GM19372 (cell line): ENCODE data around the gene PYROXD2.
A peak's percentile ranks its signal among the peaks of the same experiment; 100 is the strongest.

Experiments
- ATAC-seq: cut with Tn5 transposase; IDR thresholded peaks from one replicate; pipeline ENCODE4 v1.9.1; 2021; ENCODE audit warnings: mild to moderate bottlenecking, low read depth, moderate library complexity; ENCODE audit not compliant: unreplicated experiment

Gene PYROXD2

DNA sequence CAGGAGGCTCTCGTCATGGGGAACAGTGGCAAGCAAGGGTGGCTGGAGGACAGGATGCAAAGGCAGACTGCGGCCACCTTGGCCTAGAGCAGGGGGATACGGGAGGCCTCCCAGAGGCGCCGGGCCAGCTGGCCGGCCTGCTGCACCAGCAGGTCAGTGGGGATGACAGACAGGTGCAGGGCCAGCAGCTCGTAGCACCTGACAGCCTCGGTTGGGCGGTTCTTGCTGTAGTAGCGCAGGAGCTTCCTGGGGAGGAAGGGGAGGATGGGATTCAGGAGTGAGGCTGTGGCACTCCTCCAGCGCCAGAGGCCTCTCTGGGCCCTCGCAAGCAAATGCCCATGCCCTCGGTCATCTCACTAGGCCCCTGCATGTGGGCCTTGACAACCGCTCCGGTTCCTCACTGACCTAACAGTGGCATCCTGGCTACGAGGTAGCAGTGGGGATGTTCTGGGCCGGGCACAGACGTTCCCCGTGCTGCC is 2.5 kb upstream of the PYROXD2 start:
- ATAC-seq = no peak

DNA sequence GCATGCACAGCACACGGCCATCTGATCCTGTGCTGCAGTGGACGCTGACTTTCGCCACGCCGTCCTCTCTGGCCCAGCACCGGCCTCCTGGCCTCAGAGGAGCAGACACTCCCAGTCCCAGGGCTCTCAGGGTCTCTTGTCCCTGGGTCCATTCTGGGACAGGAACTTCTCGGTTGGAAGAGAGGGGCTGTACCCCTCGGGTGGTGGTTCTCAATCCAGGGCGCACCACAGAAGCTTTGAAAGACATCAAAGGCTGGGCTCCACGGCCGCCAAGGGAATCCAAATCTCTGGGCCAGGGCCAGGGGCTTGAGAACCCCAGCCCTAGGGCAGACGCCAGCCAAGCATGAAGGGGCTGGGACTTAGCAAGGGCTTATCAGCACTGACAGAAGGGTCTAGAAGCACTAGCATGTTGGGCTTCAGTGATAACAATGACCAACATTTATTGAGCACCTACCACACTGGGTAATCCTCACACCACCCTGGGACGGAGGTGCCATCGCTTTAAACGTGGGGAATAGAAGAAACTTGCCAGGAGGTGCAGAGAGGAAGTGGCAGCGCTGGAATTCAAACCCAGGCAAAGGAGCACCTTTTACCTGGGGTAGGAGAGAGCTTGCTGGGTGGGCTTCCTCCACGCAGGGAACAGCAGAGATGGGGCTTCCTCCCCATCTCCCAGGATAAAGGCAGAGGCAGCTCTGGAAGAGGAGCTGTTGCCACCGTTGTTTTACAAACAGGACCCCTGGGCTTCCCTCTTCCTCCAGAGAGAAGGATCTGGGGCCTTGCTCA is 1.8 kb upstream of the PYROXD2 start:
- no peak for ATAC-seq

DNA sequence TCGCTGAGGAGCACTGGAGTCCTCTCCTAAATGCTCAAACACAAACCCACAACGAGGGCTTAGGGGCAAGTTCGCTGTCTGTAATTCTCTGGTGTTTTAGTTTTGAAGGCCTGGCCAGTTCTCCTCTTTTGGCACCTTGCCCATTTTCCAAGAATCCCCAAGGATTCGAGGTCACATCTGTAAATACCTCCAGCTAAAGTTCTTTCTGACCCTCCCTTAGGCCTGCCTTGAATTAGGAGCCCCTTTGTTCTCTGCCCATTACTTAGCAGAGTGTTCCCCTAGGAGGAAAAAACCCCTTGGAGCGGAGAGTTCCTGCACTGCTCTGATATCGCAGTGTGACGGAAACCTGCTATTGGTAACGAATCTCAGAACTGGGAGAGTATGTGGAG is 743 bp upstream of the PYROXD2 start:
- ATAC-seq = no peak

DNA sequence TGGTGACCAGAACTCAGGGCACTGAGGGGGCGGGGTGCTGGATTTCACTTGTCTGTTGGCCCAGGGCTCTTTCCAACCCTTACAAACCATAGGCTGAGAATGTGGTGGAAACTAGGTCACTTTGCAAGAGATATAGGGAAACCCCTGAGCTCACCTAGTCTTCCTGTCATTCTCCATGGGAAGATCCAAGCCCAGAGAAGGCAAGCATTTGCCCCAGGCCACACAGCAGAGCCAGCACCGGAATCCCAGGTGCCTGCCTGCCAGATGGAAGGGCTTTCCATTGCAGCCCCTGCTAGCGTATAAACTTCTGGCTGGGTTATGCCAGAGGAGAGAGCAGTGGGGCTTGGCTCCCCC is 427 bp downstream of the PYROXD2 start:
- ATAC-seq = no peak

DNA sequence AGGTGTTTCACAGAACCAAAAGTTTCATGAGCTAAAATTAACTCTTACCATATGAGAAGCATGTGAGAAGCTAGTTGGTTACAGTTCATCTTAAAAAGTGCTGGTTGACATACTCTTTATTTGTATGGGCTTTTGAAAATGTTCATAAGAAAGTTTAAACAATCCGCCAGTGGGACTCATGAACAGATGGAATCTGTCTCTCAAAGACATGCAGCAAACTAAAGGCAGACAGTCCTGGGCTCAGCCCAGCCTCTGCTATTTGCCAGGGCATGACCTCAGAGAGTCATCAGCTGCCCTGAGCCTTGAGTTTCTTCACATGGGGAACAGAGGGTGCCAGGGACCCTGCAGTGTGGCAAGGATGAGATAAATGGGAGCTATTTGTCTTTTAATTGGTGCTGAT is 3.2 kb downstream of the PYROXD2 start:
- no peak for ATAC-seq

DNA sequence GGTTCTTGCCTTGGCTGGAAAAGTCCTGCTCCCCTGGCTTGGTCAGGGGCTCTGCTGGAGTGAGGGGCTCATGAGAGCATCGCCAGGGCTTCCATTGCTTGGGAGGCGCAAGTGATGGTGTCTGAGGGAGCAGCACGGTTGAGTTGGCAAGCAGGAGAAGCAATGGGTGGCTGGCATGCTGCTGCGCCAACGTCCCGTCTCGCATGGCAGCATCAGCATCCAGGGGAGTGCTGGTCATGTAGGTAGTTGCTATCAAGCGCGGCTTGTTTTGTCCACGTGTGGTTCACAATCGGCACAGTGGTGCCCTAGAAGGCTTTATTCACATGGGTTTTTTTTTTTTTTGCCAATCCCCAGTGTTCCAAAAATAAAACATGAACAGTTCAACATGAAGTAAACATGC is 3.8 kb downstream of the PYROXD2 start:
- ATAC-seq = no peak

DNA sequence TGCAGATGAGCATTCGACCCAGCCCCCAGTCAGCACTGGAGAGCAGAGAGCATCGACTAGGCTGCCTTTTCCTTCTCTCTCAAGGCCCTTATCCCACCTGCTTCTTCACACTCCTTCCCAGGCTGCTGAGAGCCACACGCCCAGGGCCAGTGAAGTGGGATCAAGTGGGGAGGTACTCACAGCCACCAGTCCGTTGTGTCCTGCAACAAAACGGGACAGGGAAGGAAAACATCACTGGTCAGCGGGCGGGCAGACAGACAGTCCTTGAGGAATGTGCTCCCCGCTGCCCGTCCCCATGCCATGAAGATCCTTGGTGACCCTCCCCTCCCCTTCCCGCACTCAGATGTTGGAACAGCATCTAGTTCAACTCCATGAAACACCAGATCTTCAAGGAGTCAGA is 4.2 kb downstream of the PYROXD2 start:
- ATAC-seq = no peak

DNA sequence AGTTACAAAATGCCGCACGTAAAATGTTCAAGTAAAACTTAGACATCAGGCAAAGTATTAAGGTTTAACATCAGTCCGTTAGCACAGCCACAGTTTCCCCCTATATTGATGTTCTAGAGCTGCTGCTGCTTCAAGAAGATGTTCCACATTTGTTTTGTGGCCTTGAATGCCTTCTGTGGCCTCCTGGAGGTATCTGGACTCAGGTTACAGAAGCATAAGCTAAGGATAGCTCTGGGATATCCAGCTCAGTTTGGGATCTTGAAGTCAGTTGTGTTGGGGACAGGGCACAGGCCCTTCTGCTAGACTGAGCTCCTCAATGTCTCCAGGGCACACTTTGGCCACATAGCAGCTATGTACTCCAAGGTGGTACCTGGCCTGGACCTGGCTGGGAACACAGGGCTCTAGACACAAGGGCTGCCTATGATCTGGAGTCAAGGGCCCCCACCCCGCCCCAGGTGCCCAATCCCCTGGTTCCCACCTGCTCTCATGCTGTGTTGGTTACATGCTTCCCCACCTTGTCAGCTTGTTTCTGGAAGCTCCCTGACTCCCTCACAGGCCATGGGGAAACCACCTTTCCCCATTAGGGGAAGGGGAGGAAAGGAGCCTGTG is 4.7 kb downstream of the PYROXD2 start:
- ATAC-seq = no peak

DNA sequence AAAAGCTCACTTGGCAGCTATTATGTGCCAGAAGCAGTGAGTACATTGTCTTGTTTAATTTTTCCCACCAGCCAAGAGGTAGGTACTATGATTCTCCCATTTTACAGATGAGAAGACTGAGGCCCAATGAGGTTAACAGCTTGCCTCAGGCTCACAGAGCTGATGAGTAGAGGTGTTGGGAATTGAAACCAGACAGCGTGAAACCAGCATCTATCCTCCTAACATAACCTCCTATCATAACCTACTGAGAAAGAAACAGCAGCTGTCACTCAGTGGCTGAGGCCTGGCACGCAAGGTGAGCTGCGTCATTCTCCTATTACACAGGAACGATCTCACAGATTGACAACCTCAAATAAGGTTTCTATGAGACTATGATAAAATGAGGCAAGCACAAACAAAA is 6.2 kb downstream of the PYROXD2 start:
- no peak for ATAC-seq

DNA sequence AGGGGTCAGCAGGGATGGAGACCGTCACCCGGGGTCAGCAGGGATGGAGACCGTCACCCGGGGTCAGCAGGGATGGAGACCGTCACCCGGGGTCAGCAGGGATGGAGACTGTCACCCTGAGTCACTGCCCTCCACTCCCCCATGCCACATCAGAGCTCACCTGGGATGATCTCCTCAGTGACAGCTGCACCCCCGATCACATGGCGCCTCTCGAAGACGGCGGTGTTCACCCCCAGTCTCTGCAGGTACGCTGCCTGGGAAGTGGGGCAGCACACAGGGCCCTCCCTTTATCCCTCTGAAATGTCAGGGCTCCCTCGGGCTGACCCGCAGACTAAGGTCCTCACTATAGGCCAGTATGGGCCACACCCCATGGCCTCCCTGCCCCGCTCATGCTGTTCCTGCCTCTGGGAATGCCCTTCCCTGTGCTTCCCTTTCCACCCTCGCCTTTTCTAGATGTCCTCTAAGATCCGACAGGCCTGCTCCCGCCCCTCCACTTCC is 7.2 kb downstream of the PYROXD2 start:
- no peak for ATAC-seq

DNA sequence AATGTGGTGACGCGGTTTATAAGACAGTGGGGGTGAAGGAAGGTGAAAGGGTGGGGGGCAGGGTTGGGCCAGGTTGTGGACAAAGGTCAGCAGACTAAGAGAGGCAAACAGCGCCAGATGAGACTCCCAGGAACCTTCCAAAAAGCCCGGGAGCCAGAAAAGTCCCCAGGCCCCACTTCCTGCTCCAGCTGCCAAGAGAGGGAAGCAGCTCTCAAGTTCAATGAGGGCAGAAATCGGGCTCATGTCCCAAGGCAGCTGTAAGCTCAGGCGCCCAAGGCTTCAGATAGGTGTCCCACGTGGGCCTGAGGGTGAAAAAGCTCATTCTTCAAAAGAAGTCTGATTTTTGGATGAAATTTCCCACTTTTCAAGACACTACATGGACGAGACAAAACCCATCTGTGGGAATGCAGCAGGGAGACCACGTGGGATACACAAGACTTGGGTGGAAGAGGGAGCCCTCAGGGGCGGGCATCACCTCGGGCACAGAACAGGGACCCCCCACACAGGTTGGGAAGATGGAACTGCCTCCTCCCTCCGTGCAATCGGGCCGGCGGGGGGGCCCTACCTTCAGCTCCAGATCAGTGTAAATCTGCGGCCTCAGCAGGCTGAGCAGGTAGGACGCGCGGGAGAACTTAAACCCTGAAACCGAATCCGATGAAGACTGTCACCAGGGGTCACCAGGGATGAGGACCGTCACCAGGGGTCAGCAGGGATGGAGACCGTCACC is 7.8 kb downstream of the PYROXD2 start:
- no peak for ATAC-seq

DNA sequence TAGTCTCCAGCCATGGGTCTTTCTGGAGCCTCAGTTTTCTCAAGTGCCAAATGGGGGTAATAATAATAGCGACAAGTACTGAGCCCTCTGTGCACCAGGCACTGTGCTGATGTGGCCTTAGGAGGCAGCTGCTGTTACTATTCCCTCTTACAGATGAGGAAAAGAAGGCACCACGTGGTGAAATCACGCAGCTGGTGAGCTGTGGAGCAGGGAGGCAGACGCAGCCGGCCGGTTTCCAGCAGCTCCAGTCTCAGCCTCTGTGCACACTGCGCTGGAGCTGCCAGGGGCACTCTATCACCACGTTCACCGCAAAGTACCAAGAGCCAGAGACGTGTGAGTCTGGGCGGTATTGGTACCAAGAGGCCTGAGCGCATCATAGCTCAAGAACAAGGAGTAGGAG is 9.6 kb downstream of the PYROXD2 start:
- ATAC-seq = no peak

DNA sequence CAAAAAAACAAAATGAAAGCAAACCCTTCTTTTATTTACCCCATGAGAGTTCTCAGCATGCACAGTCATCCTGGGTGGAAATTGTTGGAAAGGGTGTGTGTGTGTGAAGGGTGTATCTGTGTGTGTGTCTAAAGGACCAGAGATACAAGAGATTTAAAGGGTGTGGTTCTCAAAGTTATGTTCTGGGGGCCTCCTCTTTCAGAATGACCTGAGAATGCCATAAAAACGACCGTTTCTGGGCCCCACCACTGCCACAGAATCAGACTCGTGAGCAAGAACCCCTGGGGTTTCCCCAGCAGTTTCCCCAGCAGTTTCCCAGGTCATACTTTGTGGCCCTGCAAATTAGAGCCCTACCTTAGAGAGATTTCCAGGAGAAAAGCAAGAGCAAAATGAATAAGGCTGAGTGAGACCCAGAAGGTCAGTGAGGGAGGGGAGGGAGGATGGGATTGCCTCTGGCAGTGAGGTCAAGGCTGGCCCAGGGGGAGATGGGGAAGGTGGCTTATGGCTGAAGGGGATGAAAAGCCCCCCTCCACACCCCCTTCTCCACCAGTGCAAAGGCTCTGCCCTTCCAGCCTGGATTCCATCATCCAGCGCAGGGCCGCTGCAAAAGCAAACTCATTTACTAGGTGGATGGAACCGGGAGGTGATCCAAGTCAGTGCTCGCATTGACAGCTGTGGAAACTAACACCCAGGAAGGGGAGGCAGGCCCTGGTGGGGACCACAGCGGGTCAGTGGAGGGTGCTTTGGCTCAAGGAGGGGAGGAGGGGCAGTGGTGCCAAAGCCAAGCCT is 10.2 kb downstream of the PYROXD2 start:
- peak; percentile 44 for ATAC-seq

DNA sequence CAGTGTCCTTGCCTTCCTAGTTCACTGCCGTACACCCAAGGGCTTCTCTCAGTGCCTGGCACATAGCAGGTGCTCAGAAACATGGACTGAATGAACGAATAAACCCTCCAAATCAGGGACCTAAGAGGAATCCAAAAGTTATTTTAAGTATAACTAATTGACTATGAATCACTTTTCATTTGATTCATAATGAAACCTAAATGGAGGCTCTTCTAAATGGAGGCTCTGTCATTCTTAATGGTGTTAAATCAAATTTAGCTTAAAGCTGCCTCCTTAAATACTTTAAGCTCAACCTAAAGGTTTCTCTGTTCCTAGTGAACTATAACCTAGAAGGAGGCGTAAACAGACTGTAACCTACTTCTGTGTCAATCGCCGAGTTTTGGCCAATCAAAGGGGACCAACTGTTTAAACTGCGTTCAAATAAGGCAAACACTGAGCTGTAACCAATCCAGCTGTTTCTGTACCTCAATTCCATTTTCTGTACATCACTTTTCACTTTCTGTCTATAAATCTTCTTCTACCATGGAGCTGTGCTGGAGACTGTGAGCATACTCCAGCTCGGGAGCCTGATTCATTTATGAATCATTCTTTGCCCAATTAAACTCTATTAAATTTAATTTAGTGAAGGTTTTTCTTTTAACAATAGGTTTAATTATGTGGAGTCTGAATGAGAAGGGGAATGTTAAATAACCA is 11.0 kb downstream of the PYROXD2 start:
- no peak for ATAC-seq

DNA sequence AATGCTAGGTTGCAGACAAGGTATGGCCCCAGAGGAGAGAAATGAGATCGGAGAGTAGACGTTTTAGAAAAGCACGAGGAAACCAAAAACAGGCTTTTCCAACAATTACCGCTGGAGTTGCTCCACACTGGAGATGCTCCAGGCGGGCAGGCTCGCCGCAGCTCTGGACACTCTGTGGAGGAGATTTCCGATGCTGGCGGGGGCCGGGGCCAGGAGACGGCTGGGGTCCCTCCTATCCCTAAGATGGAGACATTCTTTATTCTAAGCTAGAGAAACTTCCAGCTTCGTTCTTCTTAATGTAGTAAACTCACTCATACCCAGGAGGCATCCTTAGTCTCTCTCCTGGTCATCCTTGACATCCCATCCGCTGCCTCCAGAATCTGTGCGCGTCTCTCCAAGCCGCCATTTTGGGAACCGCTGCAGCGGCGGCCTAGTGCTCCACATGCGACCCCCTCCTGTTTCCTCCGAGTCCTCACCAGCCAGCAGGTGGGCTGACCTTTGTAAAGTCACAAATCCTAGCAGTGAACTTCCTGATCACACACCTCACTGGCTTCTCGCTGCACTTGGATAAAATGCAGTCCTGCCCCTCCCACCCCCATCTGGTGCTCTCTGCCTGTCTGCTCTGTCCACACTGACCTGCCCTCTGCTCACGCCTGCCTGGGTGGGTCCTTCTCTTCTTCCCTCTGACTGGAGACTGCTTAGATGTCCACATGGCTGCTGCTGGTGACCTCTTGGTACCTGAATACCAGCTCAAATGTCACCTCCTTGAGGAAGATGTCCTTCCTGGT is 11.9 kb downstream of the PYROXD2 start:
- ATAC-seq = no peak

DNA sequence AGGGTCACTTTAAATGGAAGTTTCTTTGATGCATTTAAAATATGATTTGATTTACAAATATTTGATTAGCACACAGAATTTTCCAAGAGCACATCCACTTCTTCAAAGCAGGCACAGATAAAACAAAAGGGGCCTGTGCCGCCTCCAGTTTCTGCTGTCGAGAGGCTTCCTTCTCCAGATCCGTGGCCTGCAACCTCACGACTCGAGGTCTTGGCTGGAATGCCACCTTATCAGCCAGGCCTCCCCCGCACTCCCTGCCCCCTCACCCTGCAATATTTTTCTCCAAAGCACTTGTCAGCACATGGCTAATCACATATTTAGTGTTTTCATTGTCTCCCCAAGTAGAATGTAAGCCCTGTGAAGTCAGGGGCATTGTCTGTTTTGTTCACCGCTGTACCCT is 12.5 kb downstream of the PYROXD2 start:
- ATAC-seq = no peak

DNA sequence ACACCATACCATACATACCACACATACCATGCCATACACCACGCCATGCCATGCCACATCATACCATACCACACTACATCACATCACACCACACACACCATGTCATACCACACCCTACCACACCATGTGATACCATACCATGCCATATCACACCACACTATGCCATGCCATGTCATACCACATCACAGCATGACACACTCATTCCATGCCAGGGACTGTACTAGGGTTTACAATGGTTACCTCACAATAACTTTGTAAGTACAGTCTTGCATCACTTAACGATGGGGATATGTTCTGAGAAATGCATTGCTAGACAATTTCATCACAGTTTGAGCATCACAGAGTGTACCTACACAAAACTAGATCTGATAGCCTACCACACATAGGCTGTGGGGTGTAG is 14.5 kb downstream of the PYROXD2 start:
- ATAC-seq = no peak

DNA sequence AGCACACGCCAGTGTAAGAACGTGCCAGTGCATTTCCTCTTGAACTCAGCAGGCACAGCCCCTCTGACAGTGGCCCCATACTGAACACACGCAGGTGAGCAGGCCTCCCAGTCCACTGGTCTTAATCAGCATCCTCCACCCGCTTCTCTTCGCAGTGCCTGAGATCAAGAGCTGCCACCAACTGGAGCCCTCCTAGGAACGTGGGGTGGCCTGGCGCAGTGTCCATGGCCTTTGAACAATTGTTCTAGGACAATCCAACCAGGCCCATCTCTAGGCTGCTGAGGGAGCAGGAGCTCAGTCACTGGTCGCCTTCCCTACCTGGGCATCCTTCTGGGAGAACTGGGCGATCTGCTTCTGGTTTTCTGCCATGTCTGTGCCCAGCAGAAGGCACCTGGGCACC is 15.2 kb downstream of the PYROXD2 start:
- ATAC-seq = no peak

DNA sequence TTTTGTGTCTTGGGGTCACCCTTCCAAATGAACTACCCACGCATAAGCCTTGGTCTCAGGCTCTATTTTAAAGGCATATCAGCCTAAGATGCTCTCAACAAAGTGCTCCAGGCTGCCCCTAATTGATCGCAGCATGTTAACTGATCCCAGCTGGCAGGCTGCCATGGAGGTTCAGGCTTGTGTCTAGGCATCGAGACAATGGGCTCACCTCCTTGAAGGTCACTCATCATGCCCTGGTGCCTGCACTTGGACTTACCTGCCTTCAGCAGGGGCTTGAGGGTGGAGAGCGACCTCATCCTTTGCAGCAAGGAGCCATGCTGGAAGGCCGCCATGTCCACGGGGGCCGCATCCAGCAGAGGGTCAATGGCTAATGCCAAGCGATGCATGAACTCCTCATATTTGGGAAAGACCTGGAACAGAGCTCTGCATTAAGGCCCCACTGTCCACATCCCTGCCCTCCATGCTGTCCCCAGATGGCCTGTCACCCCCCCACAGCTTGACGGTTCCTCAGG is 17.8 kb downstream of the PYROXD2 start:
- ATAC-seq = no peak
